ENCODE data around the gene PRRG4. TPM values are rescaled to one million over a fixed set of nuclear protein-coding genes. Genes with fewer than 3 reads are reported as not detected.

The PRRG4 gene
- total and polyA plus RNA-seq, 7 donors, result 0.05 to 0.58 (median 0.15) TPM

GRCh38 chr11:32843544-32843943 lies 13.8 kb downstream of the PRRG4 start:
- no peak for DNase-seq
- 61 to 73% (median 63%) methylated on average over 3 of the region's 3 CpGs for WGBS, 3 donors
- no peak for TF ChIP-seq CTCF (IDR thresholded peaks at IDR 0.05)
- Histone ChIP-seq H3K27ac (no peak overlapping the region), H3K27me3 (ENCODE audit: insufficient read depth in 3 of 3, low read length in 2 of 3) (no peaks in the 10 kb centered on the region), H3K9me3 (no peaks in the 10 kb centered on the region), H3K4me3 (no peak overlapping the region), H3K4me1 (no peaks in the 10 kb centered on the region), H3K36me3 (ENCODE audit: insufficient read depth in 1 of 2, low read depth in 1 of 2) (no peaks in the 10 kb centered on the region)
- intact Hi-C loops (cut with DNase I), result no loop called here
- no peak for ATAC-seq

- H3K27ac ChIP-seq, result no peak overlapping the region
- no peaks in the 10 kb centered on the region for H3K27me3 ChIP-seq (ENCODE audit: insufficient read depth in 3 of 3, low read length in 2 of 3)
- no peak for TF ChIP-seq CTCF (IDR thresholded peaks at IDR 0.05)
- intact Hi-C loops (cut with DNase I), result no loop called here
- WGBS, 3 donors, result 85 to 90% (median 87%) methylated on average over 2 of the region's 2 CpGs
- H3K9me3 ChIP-seq, result no peaks in the 10 kb centered on the region
- DNase-seq, result no peak
- no peaks in the 10 kb centered on the region for H3K4me1 ChIP-seq
- H3K36me3 ChIP-seq (ENCODE audit: insufficient read depth in 1 of 2, low read depth in 1 of 2), result no peaks in the 10 kb centered on the region
- H3K4me3 ChIP-seq, result no peak overlapping the region
- no peak for ATAC-seq
Observed at GRCh38 chr11:32847511-32847910, 17.8 kb downstream of the PRRG4 start.

- WGBS, 3 donors, result 68 to 83% (median 70%) methylated on average over 1 of the region's 1 CpG
- ATAC-seq (no peak), DNase-seq (no peak)
- no peaks in the 10 kb centered on the region for H3K36me3 ChIP-seq (ENCODE audit: insufficient read depth in 1 of 2, low read depth in 1 of 2)
- H3K9me3 ChIP-seq, result no peaks in the 10 kb centered on the region
- H3K4me3 ChIP-seq, result no peak overlapping the region
- no peaks in the 10 kb centered on the region for H3K27me3 ChIP-seq (ENCODE audit: insufficient read depth in 3 of 3, low read length in 2 of 3)
- H3K4me1 ChIP-seq, result no peaks in the 10 kb centered on the region
- intact Hi-C loops (cut with DNase I), result no loop called here
- H3K27ac ChIP-seq, result no peak overlapping the region
- TF ChIP-seq CTCF (IDR thresholded peaks at IDR 0.05), result no peak
Observed at GRCh38 chr11:32849761-32850160, 20.0 kb downstream of the PRRG4 start.

GRCh38 chr11:32851251-32851650 lies 21.5 kb downstream of the PRRG4 start:
- ATAC-seq (no peak), DNase-seq (no peak)
- no peak for TF ChIP-seq CTCF (IDR thresholded peaks at IDR 0.05)
- Histone ChIP-seq H3K4me3 (no peak overlapping the region), H3K9me3 (no peaks in the 10 kb centered on the region), H3K4me1 (no peaks in the 10 kb centered on the region), H3K36me3 (ENCODE audit: insufficient read depth in 1 of 2, low read depth in 1 of 2) (no peaks in the 10 kb centered on the region), H3K27ac (no peak overlapping the region), H3K27me3 (ENCODE audit: insufficient read depth in 3 of 3, low read length in 2 of 3) (peaks cover 0 to 2% (median 0%) of the 10 kb centered on the region in 3 donors)
- intact Hi-C loops (cut with DNase I), result no loop called here
- WGBS, 3 donors, result 81 to 91% (median 91%) methylated on average over 1 of the region's 1 CpG

- ATAC-seq (no peak), DNase-seq (no peak)
- Histone ChIP-seq H3K4me3 (no peak overlapping the region), H3K9me3 (no peaks in the 10 kb centered on the region), H3K36me3 (ENCODE audit: insufficient read depth in 1 of 2, low read depth in 1 of 2) (no peaks in the 10 kb centered on the region), H3K27ac (no peak overlapping the region), H3K4me1 (no peaks in the 10 kb centered on the region), H3K27me3 (ENCODE audit: insufficient read depth in 3 of 3, low read length in 2 of 3) (peaks cover 0 to 2% (median 0%) of the 10 kb centered on the region in 3 donors)
- intact Hi-C loops (cut with DNase I), result no loop called here
- 50 to 62% (median 61%) methylated on average over 4 of the region's 4 CpGs for WGBS, 3 donors
- no peak for TF ChIP-seq CTCF (IDR thresholded peaks at IDR 0.05)
Observed at GRCh38 chr11:32852207-32852606, 22.5 kb downstream of the PRRG4 start.
